Measurements from ENCODE around the gene OR52A1. TPM values are rescaled to one million over a fixed set of nuclear protein-coding genes. Genes with fewer than 3 reads are reported as not detected.

OR52A1 gene
- total RNA-seq: not detected

GRCh38 chr11:5154657-5155056 lies at the start of gene OR52A1:
Gene OR52A1, minus strand, starts transcription at chr11:5154757. Its CDS starts 2,388 bp downstream, at chr11:5152369.
- TF ChIP-seq EP300 (IDR thresholded peaks at IDR 0.05): no peak
- TF ChIP-seq CTCF (IDR thresholded peaks at IDR 0.05): no peak
- no peak for TF ChIP-seq POLR2A (IDR thresholded peaks at IDR 0.05)
- TF ChIP-seq POLR2AphosphoS5 (IDR thresholded peaks at IDR 0.05): no peak
- no peaks in the 10 kb centered on the region for H3K27me3 ChIP-seq
- WGBS: 78% methylated on average over 3 of the region's 3 CpGs
- H3K4me1 ChIP-seq: no peaks in the 10 kb centered on the region
- H3K9me3 ChIP-seq: no peaks in the 10 kb centered on the region
- no peak for DNase-seq (ENCODE audit: low spot score in 2 of 2)
- no peak within 1 kb of the TSS for H3K27ac ChIP-seq
- H3K36me3 ChIP-seq: no peaks in the 10 kb centered on the region
- no peak within 1 kb of the TSS for H3K4me3 ChIP-seq

GRCh38 chr11:5203366-5203765 lies 48.8 kb upstream of the OR52A1 start:
- H3K27ac ChIP-seq: no peak overlapping the region
- no peaks in the 10 kb centered on the region for H3K9me3 ChIP-seq
- no peaks in the 10 kb centered on the region for H3K4me1 ChIP-seq
- H3K27me3 ChIP-seq: no peaks in the 10 kb centered on the region
- H3K36me3 ChIP-seq: no peaks in the 10 kb centered on the region
- no peak for DNase-seq (ENCODE audit: low spot score in 2 of 2)
- no peak for TF ChIP-seq POLR2A (IDR thresholded peaks at IDR 0.05)
- no peak overlapping the region for H3K4me3 ChIP-seq
- WGBS: 80% methylated on average over 2 of the region's 2 CpGs

GRCh38 chr11:5200582-5200981 lies 46.0 kb upstream of the OR52A1 start, which contains the start of gene OR51V1:
Gene OR51V1, minus strand, starts transcription at chr11:5200682. Its CDS starts 0 bp downstream, at chr11:5200682.
- DNase-seq (ENCODE audit: low spot score in 2 of 2): no peak
- no peaks in the 10 kb centered on the region for H3K27me3 ChIP-seq
- H3K27ac ChIP-seq: no peak within 1 kb of the TSS
- no peak for TF ChIP-seq EP300 (IDR thresholded peaks at IDR 0.05)
- no peak for TF ChIP-seq CTCF (IDR thresholded peaks at IDR 0.05)
- no peak for TF ChIP-seq POLR2AphosphoS5 (IDR thresholded peaks at IDR 0.05)
- TF ChIP-seq POLR2A (IDR thresholded peaks at IDR 0.05): no peak
- H3K36me3 ChIP-seq: no peaks in the 10 kb centered on the region
- H3K4me3 ChIP-seq: no peak within 1 kb of the TSS
- no peaks in the 10 kb centered on the region for H3K9me3 ChIP-seq
- 79% methylated on average over 1 of the region's 1 CpG for WGBS
- no peaks in the 10 kb centered on the region for H3K4me1 ChIP-seq

GRCh38 chr11:5198285-5198684 lies 43.7 kb upstream of the OR52A1 start:
- Histone ChIP-seq H3K9me3 (no peaks in the 10 kb centered on the region), H3K4me3 (no peak overlapping the region), H3K27me3 (no peaks in the 10 kb centered on the region), H3K36me3 (no peaks in the 10 kb centered on the region), H3K27ac (no peak overlapping the region), H3K4me1 (no peaks in the 10 kb centered on the region)
- DNase-seq (ENCODE audit: low spot score in 2 of 2): no peak
- TF ChIP-seq POLR2A (IDR thresholded peaks at IDR 0.05) (no peak), POLR2AphosphoS5 (IDR thresholded peaks at IDR 0.05) (no peak), EP300 (IDR thresholded peaks at IDR 0.05) (no peak), CTCF (IDR thresholded peaks at IDR 0.05) (no peak)

- H3K4me1 ChIP-seq: no peaks in the 10 kb centered on the region
- H3K27me3 ChIP-seq: no peaks in the 10 kb centered on the region
- no peak for TF ChIP-seq EP300 (IDR thresholded peaks at IDR 0.05)
- no peak for DNase-seq (ENCODE audit: low spot score in 2 of 2)
- H3K36me3 ChIP-seq: no peaks in the 10 kb centered on the region
- no peak overlapping the region for H3K27ac ChIP-seq
- WGBS: 70% methylated on average over 3 of the region's 3 CpGs
- no peak overlapping the region for H3K4me3 ChIP-seq
- no peaks in the 10 kb centered on the region for H3K9me3 ChIP-seq
Observed at GRCh38 chr11:5197536-5197935, 43.0 kb upstream of the OR52A1 start.

GRCh38 chr11:5196731-5197130 lies 42.2 kb upstream of the OR52A1 start:
- no peaks in the 10 kb centered on the region for H3K36me3 ChIP-seq
- no peak overlapping the region for H3K4me3 ChIP-seq
- H3K4me1 ChIP-seq: no peaks in the 10 kb centered on the region
- H3K9me3 ChIP-seq: no peaks in the 10 kb centered on the region
- no peaks in the 10 kb centered on the region for H3K27me3 ChIP-seq
- WGBS: 62% methylated on average over 3 of the region's 3 CpGs
- H3K27ac ChIP-seq: no peak overlapping the region
- DNase-seq (ENCODE audit: low spot score in 2 of 2): no peak
- TF ChIP-seq EP300 (IDR thresholded peaks at IDR 0.05): no peak
- TF ChIP-seq POLR2AphosphoS5 (IDR thresholded peaks at IDR 0.05): no peak
- no peak for TF ChIP-seq POLR2A (IDR thresholded peaks at IDR 0.05)
- TF ChIP-seq CTCF (IDR thresholded peaks at IDR 0.05): no peak

Data from suprapubic skin (tissue), 4 donors.